OCI-LY1 (cell line): ENCODE results near the gene ADM2.

ENCODE experiments used
- CTCF ChIP-seq: fragments of 200-600 bp; sonication (generic), shearing (Covaris generic); IDR thresholded peaks from 2 replicates; pipeline ENCODE4 v1.5.1; 2017; ENCODE audit warnings: mild to moderate bottlenecking, antibody characterized with exemption, low read length, moderate library complexity, mixed read lengths
- EZH2 ChIP-seq: fragments of 200-600 bp; sonication (generic), shearing (Covaris generic); IDR thresholded peaks from 2 replicates; pipeline ENCODE4 v1.8.0; 2017; ENCODE audit warnings: borderline replicate concordance, mixed run types, mild to moderate bottlenecking, antibody characterized with exemption, low read length, moderate library complexity, mixed read lengths

- no peak for TF ChIP-seq CTCF
- no peak for TF ChIP-seq EZH2
Measured at GRCh38 chr22:50454556-50455075, 26.7 kb upstream of the ADM2 start.
